Retina (tissue), 1 donor: Measurements from ENCODE around the gene NUFIP1.
A peak's percentile ranks its signal among the peaks of the same experiment; 100 is the strongest.
"Not testable (repeated sequence)": the region's sequence is repeated elsewhere in the genome, so short reads cannot be mapped to it uniquely, and the experiment has no call there.

Experiments used
- DNase-seq: peaks from one replicate; pipeline ENCODE4 v3.0.0-alpha.2; 2016

The NUFIP1 gene

GRCh38 chr13:44969551-44970484, 19.5 kb downstream of the NUFIP1 start:
- peak; percentile 61 for DNase-seq

GRCh38 chr13:44968434-44968815, 20.8 kb downstream of the NUFIP1 start:
- DNase-seq = no peak

- DNase-seq = no peak
Observed at GRCh38 chr13:44967704-44968433, 21.4 kb downstream of the NUFIP1 start.

GRCh38 chr13:44961997-44962396, 27.3 kb downstream of the NUFIP1 start:
- no peak for DNase-seq

- DNase-seq = no peak
Observed at GRCh38 chr13:44955406-44955805, 33.9 kb downstream of the NUFIP1 start.

GRCh38 chr13:44954224-44954623, 35.0 kb downstream of the NUFIP1 start:
- DNase-seq = no peak

GRCh38 chr13:44952671-44953070, 36.6 kb downstream of the NUFIP1 start:
- DNase-seq = no peak

- DNase-seq = no peak
Observed at GRCh38 chr13:44951184-44951583, 38.1 kb downstream of the NUFIP1 start.

GRCh38 chr13:44943411-44943810, 45.9 kb downstream of the NUFIP1 start:
- not testable (repeated sequence) for DNase-seq

- no peak for DNase-seq
Observed at GRCh38 chr13:44938854-44939253, 50.4 kb downstream of the NUFIP1 start.

- no peak for DNase-seq
Observed at GRCh38 chr13:44936246-44936645, 53.0 kb downstream of the NUFIP1 start.

- no peak for DNase-seq
Observed at GRCh38 chr13:44934724-44935123, 54.5 kb downstream of the NUFIP1 start.

- DNase-seq = no peak
Observed at GRCh38 chr13:44932850-44933251, 56.4 kb downstream of the NUFIP1 start.

- no peak for DNase-seq
Observed at GRCh38 chr13:44932171-44932849, 57.0 kb downstream of the NUFIP1 start.

- DNase-seq = peak; percentile 61
Observed at GRCh38 chr13:44930963-44931623, 58.2 kb downstream of the NUFIP1 start.

- no peak for DNase-seq
Observed at GRCh38 chr13:44930280-44930679, 59.0 kb downstream of the NUFIP1 start.

- DNase-seq = no peak
Observed at GRCh38 chr13:44929692-44930091, 59.6 kb downstream of the NUFIP1 start.

- no peak for DNase-seq
Observed at GRCh38 chr13:44927968-44928367, 61.3 kb downstream of the NUFIP1 start.

GRCh38 chr13:44921931-44922758, 67.1 kb downstream of the NUFIP1 start:
- DNase-seq = no peak

GRCh38 chr13:44921246-44921877, 67.9 kb downstream of the NUFIP1 start:
- no peak for DNase-seq

- no peak for DNase-seq
Observed at GRCh38 chr13:44920013-44920412, 69.3 kb downstream of the NUFIP1 start.
